Measurements from ENCODE around the gene PLCB4. TPM values are rescaled to one million over a fixed set of nuclear protein-coding genes. Genes with fewer than 3 reads are reported as not detected.

Gene PLCB4
- total RNA-seq, 1 donor from 2014 or later = 10.5 TPM

- H3K9me3 Mint-ChIP-seq (ENCODE audit: unreplicated experiment) = no peaks in the 10 kb centered on the region
- peaks cover 1% of the 10 kb centered on the region for H3K27me3 Mint-ChIP-seq (ENCODE audit: unreplicated experiment)
- no peak overlapping the region for H3K27ac Mint-ChIP-seq (ENCODE audit: unreplicated experiment)
- no peak for DNase-seq (ENCODE audit: low spot score)
- H3K36me3 Mint-ChIP-seq (ENCODE audit: low read depth, unreplicated experiment) = no peaks in the 10 kb centered on the region
- H3K4me3 Mint-ChIP-seq (ENCODE audit: unreplicated experiment) = no peak overlapping the region
- no peak for TF ChIP-seq CTCF (IDR thresholded peaks at IDR 0.05; ENCODE audit: unreplicated experiment)
- peaks cover 10% of the 10 kb centered on the region for H3K4me1 Mint-ChIP-seq (ENCODE audit: unreplicated experiment)
These were observed 283.9 kb downstream of the PLCB4 start for GRCh38 chr20:9352739-9353138.

DNA sequence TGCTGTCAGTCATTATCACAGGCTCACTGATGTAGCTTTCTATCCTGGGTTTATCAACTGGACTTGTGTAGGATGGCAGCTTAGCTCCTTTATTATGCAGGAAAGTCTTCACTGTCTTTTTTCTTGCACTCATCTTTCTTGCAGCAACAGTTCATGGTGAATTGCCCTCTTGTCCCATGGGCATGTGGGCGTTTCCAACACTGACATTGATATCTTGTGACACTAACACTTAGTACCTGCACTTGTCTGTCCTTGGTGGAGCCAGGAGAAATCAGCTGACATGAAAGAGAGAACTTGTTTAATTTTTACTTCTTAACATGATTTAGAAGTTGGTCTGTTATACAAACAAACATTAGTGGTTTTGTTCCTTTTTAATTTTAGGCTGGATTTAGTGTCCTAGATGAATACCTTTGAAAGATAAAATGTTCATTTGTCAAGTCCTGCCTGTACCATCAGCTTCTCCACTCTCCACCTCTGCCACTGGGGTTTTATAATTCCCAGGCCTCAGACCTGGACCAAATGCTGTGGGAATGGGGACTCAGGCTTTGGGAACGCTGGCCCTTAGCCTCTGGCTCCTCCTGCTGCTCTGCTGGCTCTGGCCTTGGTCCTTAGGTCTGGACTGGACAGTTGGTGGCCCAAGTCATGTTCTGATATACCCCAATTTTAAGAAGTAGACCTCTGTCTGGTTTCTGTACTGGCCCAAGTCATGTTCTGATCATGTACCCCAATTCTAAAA lies 284.5 kb downstream of the PLCB4 start:
- Mint-ChIP-seq H3K4me1 (ENCODE audit: unreplicated experiment) (peaks cover 10% of the 10 kb centered on the region), H3K36me3 (ENCODE audit: low read depth, unreplicated experiment) (no peaks in the 10 kb centered on the region), H3K27me3 (ENCODE audit: unreplicated experiment) (peaks cover 1% of the 10 kb centered on the region)

DNA sequence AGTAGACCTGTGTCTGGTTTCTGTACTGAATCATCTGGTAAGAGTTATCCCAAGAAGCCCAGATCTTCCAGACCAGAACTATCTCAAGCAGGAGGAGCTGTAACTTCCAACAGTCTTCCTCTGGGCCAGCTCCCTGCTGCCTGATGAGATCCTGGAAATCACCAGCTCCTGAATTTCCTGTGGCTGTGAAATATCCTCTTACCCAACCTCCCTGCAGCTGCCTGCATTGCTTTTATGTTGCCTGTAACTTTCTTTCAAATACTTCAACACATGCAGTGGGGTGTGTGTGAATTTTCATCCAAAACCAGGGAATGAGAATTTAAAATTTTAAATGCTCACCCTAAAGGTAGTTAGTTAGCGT lies 285.0 kb downstream of the PLCB4 start:
- no peak for DNase-seq (ENCODE audit: low spot score)
- H3K4me3 Mint-ChIP-seq (ENCODE audit: unreplicated experiment) = no peak overlapping the region
- H3K27me3 Mint-ChIP-seq (ENCODE audit: unreplicated experiment) = peaks cover 1% of the 10 kb centered on the region
- no peaks in the 10 kb centered on the region for H3K9me3 Mint-ChIP-seq (ENCODE audit: unreplicated experiment)
- H3K27ac Mint-ChIP-seq (ENCODE audit: unreplicated experiment) = peak overlapping the region; percentile 44
- H3K36me3 Mint-ChIP-seq (ENCODE audit: low read depth, unreplicated experiment) = no peaks in the 10 kb centered on the region
- no peak for TF ChIP-seq CTCF (IDR thresholded peaks at IDR 0.05; ENCODE audit: unreplicated experiment)
- H3K4me1 Mint-ChIP-seq (ENCODE audit: unreplicated experiment) = peaks cover 10% of the 10 kb centered on the region

More for the DNA sequence above, 284.5 kb downstream of the PLCB4 start:
- DNase-seq (ENCODE audit: low spot score) = no peak
- no peak for TF ChIP-seq CTCF (IDR thresholded peaks at IDR 0.05; ENCODE audit: unreplicated experiment)
- H3K9me3 Mint-ChIP-seq (ENCODE audit: unreplicated experiment) = no peaks in the 10 kb centered on the region
- H3K4me3 Mint-ChIP-seq (ENCODE audit: unreplicated experiment) = no peak overlapping the region
- H3K27ac Mint-ChIP-seq (ENCODE audit: unreplicated experiment) = peak overlapping the region; percentile 44

DNA sequence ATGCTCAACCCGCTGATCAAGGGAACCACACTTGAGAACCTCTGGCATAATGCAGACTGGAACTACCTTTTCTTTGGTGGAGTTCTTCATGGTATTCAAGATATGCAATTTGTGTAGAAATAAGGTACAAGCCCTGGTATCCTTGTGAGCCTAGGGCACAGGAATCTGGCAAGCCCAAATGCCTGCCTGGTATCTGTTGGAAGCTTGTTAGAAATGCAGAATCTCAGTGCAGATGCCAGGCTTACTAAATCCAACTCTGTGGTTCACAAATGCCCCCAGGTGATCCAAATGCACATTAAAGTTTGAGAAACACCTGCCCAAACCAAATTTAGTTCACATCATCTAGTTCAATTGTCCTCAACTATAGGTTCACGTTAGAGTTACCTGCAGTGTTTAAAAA lies 285.7 kb downstream of the PLCB4 start:
- H3K4me1 Mint-ChIP-seq (ENCODE audit: unreplicated experiment) = peaks cover 10% of the 10 kb centered on the region
- no peaks in the 10 kb centered on the region for H3K9me3 Mint-ChIP-seq (ENCODE audit: unreplicated experiment)
- no peak for TF ChIP-seq CTCF (IDR thresholded peaks at IDR 0.05; ENCODE audit: unreplicated experiment)
- no peaks in the 10 kb centered on the region for H3K36me3 Mint-ChIP-seq (ENCODE audit: low read depth, unreplicated experiment)
- no peak overlapping the region for H3K4me3 Mint-ChIP-seq (ENCODE audit: unreplicated experiment)
- DNase-seq (ENCODE audit: low spot score) = no peak
- peaks cover 1% of the 10 kb centered on the region for H3K27me3 Mint-ChIP-seq (ENCODE audit: unreplicated experiment)
- no peak overlapping the region for H3K27ac Mint-ChIP-seq (ENCODE audit: unreplicated experiment)

GRCh38 chr20:9358001-9358400 lies 289.1 kb downstream of the PLCB4 start:
- Mint-ChIP-seq H3K4me1 (ENCODE audit: unreplicated experiment) (peaks cover 10% of the 10 kb centered on the region), H3K27me3 (ENCODE audit: unreplicated experiment) (no peaks in the 10 kb centered on the region), H3K9me3 (ENCODE audit: unreplicated experiment) (no peaks in the 10 kb centered on the region), H3K4me3 (ENCODE audit: unreplicated experiment) (no peak overlapping the region), H3K27ac (ENCODE audit: unreplicated experiment) (no peak overlapping the region), H3K36me3 (ENCODE audit: low read depth, unreplicated experiment) (no peaks in the 10 kb centered on the region)
- no peak for TF ChIP-seq CTCF (IDR thresholded peaks at IDR 0.05; ENCODE audit: unreplicated experiment)
- DNase-seq (ENCODE audit: low spot score) = no peak

Measured in endothelial cell (in vitro differentiated cells).